GM12878 (cell line): ENCODE results near the gene PRDX1. TPM values are rescaled to one million over a fixed set of nuclear protein-coding genes. Genes with fewer than 3 reads are reported as not detected.
A peak's percentile ranks its signal among the peaks of the same experiment; 100 is the strongest.

Experiments used
- ATAC-seq: fragments of 200-7000 bp; cut with Tn5 transposase; 3 replicates; pipeline ENCODE4 v1.9.1; 2020; ENCODE audit warnings: mild to moderate bottlenecking, moderate library complexity
- BruUV-seq: library from RNA; stranded (reverse); fragments of 400-500 nt; replicated peaks from 2 replicates; lab custom pipeline; 2021; lab: Mats Ljungman, UMichigan
- CTCF ChIA-PET: fragments of 300-600 bp; sonication (Branson Sonifier 250); formaldehyde crosslinking; extraction: SDS; loops from one replicate; lab custom pipeline; 2021; ENCODE audit warnings: inconsistent platforms; lab: Yijun Ruan, JAX
- POLR2A ChIA-PET: fragments of 350-600 bp; formaldehyde crosslinking; extraction: SDS; loops from one replicate; lab custom pipeline; 2021; ENCODE audit warnings: inconsistent platforms; lab: Charles Lee
- RAD21 ChIA-PET: fragments of 300-600 bp; sonication (Branson Sonifier 250); formaldehyde crosslinking; loops from one replicate; lab custom pipeline; 2023; ENCODE audit warnings: antibody characterized with exemption; ENCODE audit not compliant: unreplicated experiment; lab: Charles Lee
- SMC1A ChIA-PET: fragments of 300-600 bp; sonication (Branson Sonifier 250); formaldehyde crosslinking; loops from one replicate; lab custom pipeline; 2023; ENCODE audit not compliant: unreplicated experiment, uncharacterized antibody; lab: Charles Lee
- DNase-seq: peaks from one replicate; pipeline ENCODE4 v3.0.0-alpha.2; 2011; ENCODE audit warnings: low read depth, low spot score
- FAIRE-seq: peaks from 3 replicates; lab custom pipeline; 2011; peaks lifted over from hg19 to GRCh38; lab: Jason Lieb, UNC
- H2AFZ ChIP-seq: 2 replicates; pipeline ENCODE4 v1.6.0; 2011; ENCODE audit warnings: low read depth, low read length, control low read depth; ENCODE audit not compliant: control insufficient read depth
- H3K27ac ChIP-seq: 2 replicates; pipeline ENCODE4 v1.5.1; 2011; ENCODE audit warnings: control low read depth; ENCODE audit not compliant: control insufficient read depth, insufficient read depth
- H3K27me3 ChIP-seq, 2 experiments: replicated peaks in 1 of 2; 2 replicates each; pipeline versions ENCODE4 v1.6.0 to v1.6.1; 2011; ENCODE audit warnings: low read length in 1 of 2; ENCODE audit not compliant: control insufficient read depth in 2 of 2, insufficient read depth in 2 of 2
- H3K36me3 ChIP-seq, 2 experiments: 2 replicates each; pipeline ENCODE4 v1.5.1; 2011; ENCODE audit warnings: low read length in 1 of 2; ENCODE audit not compliant: control insufficient read depth in 2 of 2, insufficient read depth in 2 of 2
- H3K4me1 ChIP-seq: 2 replicates; pipeline ENCODE4 v1.6.1; 2011; ENCODE audit warnings: mild to moderate bottlenecking, low read length, moderate library complexity, mixed read lengths; ENCODE audit not compliant: control insufficient read depth, insufficient read depth
- H3K4me2 ChIP-seq: 2 replicates; pipeline ENCODE4 v1.6.0; 2011; ENCODE audit warnings: control low read depth; ENCODE audit not compliant: control insufficient read depth, insufficient read depth
- H3K4me3 ChIP-seq: fragments of 200-600 bp; sonication (generic); 2 replicates; pipeline ENCODE4 v1.5.1; 2016
- H3K79me2 ChIP-seq: 2 replicates; pipeline ENCODE4 v1.6.0; 2011; ENCODE audit warnings: low read length; ENCODE audit not compliant: control insufficient read depth, insufficient read depth
- H3K9ac ChIP-seq: 2 replicates; pipeline ENCODE4 v1.8.0; 2011; ENCODE audit warnings: low read length, control low read depth, mixed read lengths; ENCODE audit not compliant: control insufficient read depth, insufficient read depth
- H3K9me3 ChIP-seq: replicated peaks from 3 replicates; pipeline ENCODE4 v1.5.1; 2011; ENCODE audit warnings: mild to moderate bottlenecking, low read length; ENCODE audit not compliant: control insufficient read depth, insufficient read depth
- H4K20me1 ChIP-seq: 2 replicates; pipeline ENCODE4 v1.6.0; 2011; ENCODE audit not compliant: control insufficient read depth, insufficient read depth
- BACH1 ChIP-seq: fragments of 450-650 bp; IDR thresholded peaks from 2 replicates; pipeline ENCODE4 v1.6.1; 2017; ENCODE audit warnings: mild to moderate bottlenecking, borderline replicate concordance
- NR2C2 ChIP-seq: IDR thresholded peaks from 2 replicates; pipeline ENCODE4 v1.6.1; 2011; ENCODE audit warnings: borderline replicate concordance, low read depth; ENCODE audit not compliant: control insufficient read depth, insufficient read length
- WGBS: methylation state at CpG from one replicate; pipeline ENCODE4 v1.1.6; 2016; ENCODE audit warnings: low lambda C conversion rate; ENCODE audit not compliant: insufficient replicate concordance, insufficient coverage; ENCODE audit errors: missing lambda C conversion rate; 5-methylcytosine and 5-hydroxymethylcytosine counted together
- in situ Hi-C: fragments of 300-500 bp; cut with MboI; formaldehyde crosslinking; loops from 9 replicates; pipeline ENCODE4 v1.14.3; 2018; ENCODE audit warnings: mixed read lengths
- intact Hi-C: fragments of 100-400 bp; cut with micrococcal nuclease; formaldehyde crosslinking; loops from one replicate; pipeline ENCODE4 v1.14.2; 2022; ENCODE audit not compliant: unreplicated experiment
- polyA plus RNA-seq, 11 experiments: library from polyadenylated mRNA; depleted of rRNA in 4 of 11; unstranded in 6 of 11; stranded (reverse) in 5 of 11; fragments of >200 nt; fragmentation: Nextera tagmentation in 4 of 11; fragmentation: Illumina TruSeq in 1 of 11; extraction: Ambion mirVana in 4 of 11; extraction: Trizol in 1 of 11; gene quantifications; 1 replicate in 1 of 11; 2 replicates in 10 of 11; pipeline versions ENCODE4 v1.2.1 to v1.2.3, GENCODE V29; 2011 to 2016; ENCODE audit warnings: inconsistent platforms in 2 of 11, missing spikeins in 2 of 11, low read depth in 1 of 11
- total RNA-seq, 4 experiments: library from RNA; depleted of rRNA in 3 of 4; stranded (reverse); fragments of >200 nt in 3 of 4; fragmentation: Illumina TruSeq in 1 of 4; extraction: Trizol in 1 of 4; gene quantifications; 2 replicates each; pipeline versions ENCODE4 v1.2.1 to v1.2.3, GENCODE V29; 2013 to 2021
- TF ChIP-seq, protein P1 (sequence below): fragments of 450-650 bp; IDR thresholded peaks from 2 replicates; pipeline ENCODE4 v1.6.1; 2016; ENCODE audit warnings: mild to moderate bottlenecking

Gene PRDX1
- total and polyA plus RNA-seq, 10 of the 15 experiments (the other 5 are each of a cell fraction or from before 2014, with no cell fraction given), result 659 to 1,775 (median 811) TPM

DNA sequence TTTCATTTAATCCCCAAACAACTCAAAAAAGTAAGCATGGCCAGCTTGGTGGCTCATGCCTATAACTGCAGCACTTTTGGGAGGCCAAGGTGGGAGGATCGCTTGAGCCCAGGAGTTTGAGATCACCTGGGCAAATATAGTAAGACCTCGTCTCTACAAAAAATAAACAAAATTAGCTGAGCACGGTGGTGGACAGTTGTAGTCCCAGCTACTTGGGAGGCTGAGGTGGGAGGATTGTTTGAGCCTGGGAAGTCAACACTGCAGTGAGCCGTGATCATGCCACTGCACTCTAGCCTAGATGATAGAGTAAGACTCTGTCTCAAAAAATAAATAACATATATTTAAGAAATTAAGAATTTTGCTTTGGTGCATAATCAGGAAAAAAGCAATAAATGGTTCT is 22.8 kb upstream of the PRDX1 start:
- Histone ChIP-seq H2AFZ (no peak overlapping the region), H3K9ac (no peak overlapping the region), H3K27ac (peak overlapping the region; percentile 78), H4K20me1 (no peaks in the 10 kb centered on the region), H3K4me2 (peak overlapping the region; percentile 96), H3K9me3 (no peaks in the 10 kb centered on the region; the same call in 1 of the 3 replicates), H3K27me3 (no peaks in the 10 kb centered on the region), H3K36me3 (no peaks in the 10 kb centered on the region), H3K4me1 (peaks cover 30% of the 10 kb centered on the region), H3K4me3 (no peak overlapping the region), H3K79me2 (no peaks in the 10 kb centered on the region)
- POLR2A ChIA-PET, result interaction anchor here (0.7 to 7.6 kb wide), 14 partner anchors 10 to 823 kb away, joined by 3 to 118 read pairs (median 5); partner anchors contain the start of genes CCDC163, MMACHC, PRDX1 and TESK2
- intact Hi-C loops, result loop anchor here (2.0 kb wide), 1 partner anchor 22 kb away; no protein-coding TSS in a partner anchor
- CTCF ChIA-PET, result interaction anchor here (1.4 to 3.2 kb wide), 7 partner anchors 9 to 38 kb away, joined by 3 to 14 read pairs (median 7); partner anchors contain the start of gene PRDX1
- TF ChIP-seq, protein P1, sequence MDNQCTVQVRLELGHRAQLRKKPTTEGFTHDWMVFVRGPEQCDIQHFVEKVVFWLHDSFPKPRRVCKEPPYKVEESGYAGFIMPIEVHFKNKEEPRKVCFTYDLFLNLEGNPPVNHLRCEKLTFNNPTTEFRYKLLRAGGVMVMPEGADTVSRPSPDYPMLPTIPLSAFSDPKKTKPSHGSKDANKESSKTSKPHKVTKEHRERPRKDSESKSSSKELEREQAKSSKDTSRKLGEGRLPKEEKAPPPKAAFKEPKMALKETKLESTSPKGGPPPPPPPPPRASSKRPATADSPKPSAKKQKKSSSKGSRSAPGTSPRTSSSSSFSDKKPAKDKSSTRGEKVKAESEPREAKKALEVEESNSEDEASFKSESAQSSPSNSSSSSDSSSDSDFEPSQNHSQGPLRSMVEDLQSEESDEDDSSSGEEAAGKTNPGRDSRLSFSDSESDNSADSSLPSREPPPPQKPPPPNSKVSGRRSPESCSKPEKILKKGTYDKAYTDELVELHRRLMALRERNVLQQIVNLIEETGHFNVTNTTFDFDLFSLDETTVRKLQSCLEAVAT, result 0 out of 2 replicates have a peak, but pooled peaks have one; percentile 2
- no peak for TF ChIP-seq NR2C2
- no peak for TF ChIP-seq BACH1
- RAD21 ChIA-PET, result interaction anchor here (0.7 to 5.0 kb wide), 8 partner anchors 9 to 53 kb away, joined by 3 to 40 read pairs (median 4); partner anchors contain the start of genes CCDC163, MMACHC, PRDX1 and TESK2
- in situ Hi-C loops, result no loop called here
- ATAC-seq, result no peak; the same call in 2 of the 3 replicates
- 12% methylated on average over 4 of the region's 4 CpGs for WGBS
- no TSS peak for BruUV-seq
- no peak for DNase-seq
- SMC1A ChIA-PET, result interaction anchor here (1.1 to 8.6 kb wide), 11 partner anchors 9 to 241 kb away, joined by 3 to 80 read pairs (median 10); partner anchors contain the start of genes NASP and PRDX1
- FAIRE-seq, result no peak
